Right lobe of liver (tissue), 6 donors: Measurements from ENCODE around the gene DYRK1A. TPM values are rescaled to one million over a fixed set of nuclear protein-coding genes. Genes with fewer than 3 reads are reported as not detected.

Experiments
- ATAC-seq, 4 donors: fragments of 200-7000 bp; cut with Tn5 transposase; one replicate each; pipeline ENCODE4 v1.9.1; 2020; ENCODE audit warnings: mild to moderate bottlenecking in 4 of 4, moderate library complexity in 4 of 4
- DNase-seq, 3 donors: peaks; one replicate each; pipeline ENCODE4 v3.0.0-alpha.2; 2020
- H3K27ac ChIP-seq, 3 donors: fragments of 200-600 bp; one replicate each; pipeline ENCODE4 v1.8.0; 2022
- H3K27me3 ChIP-seq, 2 donors: fragments of 200-600 bp; one replicate each; pipeline ENCODE4 v1.8.0; 2022
- H3K36me3 ChIP-seq, 4 donors: fragments of 200-600 bp; sonication (generic) in 1 of 4; one replicate each; pipeline versions ENCODE4 v1.5.1 to v1.8.0; 2017 to 2022; ENCODE audit warnings: control low read depth in 1 of 4
- H3K4me1 ChIP-seq, 4 donors: fragments of 200-600 bp; sonication (generic) in 1 of 4; one replicate each; pipeline versions ENCODE4 v1.5.1 to v1.8.0; 2017 to 2022; ENCODE audit warnings: control low read depth in 1 of 4
- H3K4me3 ChIP-seq, 3 donors: fragments of 200-600 bp; one replicate each; pipeline ENCODE4 v1.8.0; 2022
- H3K9me3 ChIP-seq, 4 donors: fragments of 200-600 bp; sonication (generic) in 1 of 4; one replicate each; pipeline versions ENCODE4 v1.5.1 to v1.8.0; 2017 to 2022; ENCODE audit warnings: control low read depth in 1 of 4
- POLR2A ChIP-seq: fragments of 450-650 bp; IDR thresholded peaks from one replicate; pipeline ENCODE4 v1.6.1; 2017; ENCODE audit warnings: antibody characterized with exemption, mild to moderate bottlenecking
- WGBS: methylation state at CpG from one replicate; pipeline ENCODE4 v1.1.6; 2018; ENCODE audit warnings: low coverage, low lambda C conversion rate; ENCODE audit not compliant: insufficient coverage; ENCODE audit errors: missing lambda C conversion rate; 5-methylcytosine and 5-hydroxymethylcytosine counted together
- intact Hi-C, 2 donors: fragments of 100-400 bp; cut with DNase I; formaldehyde crosslinking; loops; one replicate each; pipeline versions ENCODE4 v1.11.2 to v1.14.1; 2022
- total RNA-seq, 6 experiments: library from RNA; depleted of rRNA in 2 of 6; stranded (reverse); fragments of >200 nt in 2 of 6; fragmentation: NEBNext Ultra II Directional in 3 of 6; extraction: Animal tissue kit (Norgen Biotek cat#: 25700) in 3 of 6; gene quantifications; one replicate each; pipeline versions ENCODE4 v1.1.0 to v1.2.4, GENCODE V29; 2016 to 2023
- TF ChIP-seq, protein P1 (sequence below), 4 donors: fragments of 200-600 bp in 3 of 4; fragments of 450-650 bp in 1 of 4; IDR thresholded peaks; one replicate each; pipeline versions ENCODE4 v1.5.1 to v1.8.0; 2016 to 2022; ENCODE audit warnings: antibody characterized with exemption in 4 of 4, mild to moderate bottlenecking in 2 of 4
- donor health status: DM: no; HTN: yes; CAD: no.
- donor health status: DM: no; HTN: no; CAD: no.
- donor health status: DM: no; HTN: no; CAD: no.
- donor health status: DM: no; HTN: yes; CAD: no.
- donor health status: DM: no; HTN: yes; CAD: no.

DYRK1A gene
- total RNA-seq, 6 experiments from 2014 or later: 20.6 to 32.5 (median 25.7) TPM

DNA sequence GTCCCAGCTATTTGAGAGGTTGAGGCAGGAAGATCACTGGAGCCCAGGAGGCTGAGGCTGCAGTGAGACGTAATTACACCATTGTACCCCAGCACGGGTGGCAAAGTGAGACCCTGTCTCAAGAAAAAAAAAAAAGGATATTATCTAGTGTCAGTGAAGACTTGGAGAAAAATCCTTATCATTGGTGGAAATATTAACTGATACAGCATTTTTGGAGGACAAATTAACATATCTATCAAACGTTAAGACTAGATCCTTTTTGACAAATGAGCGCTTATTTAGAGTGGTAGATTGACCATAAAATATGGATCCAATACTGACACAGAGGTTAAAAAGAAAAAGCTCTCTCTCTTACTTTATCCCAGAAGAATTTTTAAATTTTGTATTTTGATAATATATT is 35.2 kb upstream of the DYRK1A start:
- WGBS: 57% methylated on average over 4 of the region's 4 CpGs
- TF ChIP-seq POLR2A: no peak
- TF ChIP-seq, protein P1, sequence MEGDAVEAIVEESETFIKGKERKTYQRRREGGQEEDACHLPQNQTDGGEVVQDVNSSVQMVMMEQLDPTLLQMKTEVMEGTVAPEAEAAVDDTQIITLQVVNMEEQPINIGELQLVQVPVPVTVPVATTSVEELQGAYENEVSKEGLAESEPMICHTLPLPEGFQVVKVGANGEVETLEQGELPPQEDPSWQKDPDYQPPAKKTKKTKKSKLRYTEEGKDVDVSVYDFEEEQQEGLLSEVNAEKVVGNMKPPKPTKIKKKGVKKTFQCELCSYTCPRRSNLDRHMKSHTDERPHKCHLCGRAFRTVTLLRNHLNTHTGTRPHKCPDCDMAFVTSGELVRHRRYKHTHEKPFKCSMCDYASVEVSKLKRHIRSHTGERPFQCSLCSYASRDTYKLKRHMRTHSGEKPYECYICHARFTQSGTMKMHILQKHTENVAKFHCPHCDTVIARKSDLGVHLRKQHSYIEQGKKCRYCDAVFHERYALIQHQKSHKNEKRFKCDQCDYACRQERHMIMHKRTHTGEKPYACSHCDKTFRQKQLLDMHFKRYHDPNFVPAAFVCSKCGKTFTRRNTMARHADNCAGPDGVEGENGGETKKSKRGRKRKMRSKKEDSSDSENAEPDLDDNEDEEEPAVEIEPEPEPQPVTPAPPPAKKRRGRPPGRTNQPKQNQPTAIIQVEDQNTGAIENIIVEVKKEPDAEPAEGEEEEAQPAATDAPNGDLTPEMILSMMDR (IDR thresholded peaks at IDR 0.05): no peak
- DNase-seq (no peak), ATAC-seq (no peak)
- no peaks in the 10 kb centered on the region for H3K9me3 ChIP-seq
- intact Hi-C loops: no loop called here
- H3K4me3 ChIP-seq: no peak overlapping the region
- H3K36me3 ChIP-seq: no peaks in the 10 kb centered on the region
- no peaks in the 10 kb centered on the region for H3K4me1 ChIP-seq
- H3K27ac ChIP-seq: no peak overlapping the region
- no peaks in the 10 kb centered on the region for H3K27me3 ChIP-seq

DNA sequence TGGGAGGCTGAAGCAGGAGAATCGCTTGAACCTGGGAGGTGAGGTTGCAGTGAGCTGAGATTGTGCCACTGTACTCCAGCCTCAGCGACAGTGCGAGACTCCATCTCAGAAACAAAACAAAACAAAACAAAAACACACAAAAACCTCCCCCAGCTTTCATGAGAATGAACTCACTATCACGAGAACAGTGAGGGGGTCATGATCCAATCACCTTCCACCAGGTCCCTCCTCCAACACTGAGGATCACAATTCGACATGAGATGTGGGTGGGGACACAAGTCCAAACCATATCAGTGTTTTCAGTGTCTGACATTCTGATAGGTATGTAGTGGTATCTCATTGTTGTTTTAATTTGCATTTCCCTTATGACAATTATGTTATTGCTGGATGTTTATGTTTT is 31.5 kb upstream of the DYRK1A start:
- Histone ChIP-seq H3K36me3 (no peaks in the 10 kb centered on the region), H3K4me1 (no peaks in the 10 kb centered on the region), H3K9me3 (no peaks in the 10 kb centered on the region), H3K27me3 (no peaks in the 10 kb centered on the region), H3K4me3 (no peak overlapping the region), H3K27ac (no peak overlapping the region)
- no peak for DNase-seq
- TF ChIP-seq, protein P1 (IDR thresholded peaks at IDR 0.05): no peak
- no peak for TF ChIP-seq POLR2A
- 41% methylated on average over 2 of the region's 5 CpGs for WGBS
- ATAC-seq: no peak
- intact Hi-C loops: no loop called here

DNA sequence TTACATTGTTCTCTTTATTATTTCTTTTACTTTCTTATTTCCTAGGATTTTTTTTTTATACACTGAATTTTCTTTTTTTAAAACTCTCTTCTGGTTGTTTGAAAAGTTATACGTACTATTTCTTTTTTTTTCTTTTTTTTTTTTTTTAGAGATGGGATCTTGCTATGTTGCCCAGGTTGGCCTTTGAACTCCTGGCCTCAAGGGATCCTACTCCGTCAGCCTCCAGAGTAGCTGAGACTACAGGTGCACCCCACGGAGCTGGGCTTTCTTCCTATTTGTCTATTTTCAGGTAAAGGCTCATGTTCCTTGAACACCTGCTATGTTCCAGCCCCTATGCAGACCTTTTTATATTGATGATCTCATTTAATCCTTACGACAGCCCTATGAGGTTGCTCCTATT is 29.4 kb upstream of the DYRK1A start:
- no peaks in the 10 kb centered on the region for H3K4me1 ChIP-seq

DNA sequence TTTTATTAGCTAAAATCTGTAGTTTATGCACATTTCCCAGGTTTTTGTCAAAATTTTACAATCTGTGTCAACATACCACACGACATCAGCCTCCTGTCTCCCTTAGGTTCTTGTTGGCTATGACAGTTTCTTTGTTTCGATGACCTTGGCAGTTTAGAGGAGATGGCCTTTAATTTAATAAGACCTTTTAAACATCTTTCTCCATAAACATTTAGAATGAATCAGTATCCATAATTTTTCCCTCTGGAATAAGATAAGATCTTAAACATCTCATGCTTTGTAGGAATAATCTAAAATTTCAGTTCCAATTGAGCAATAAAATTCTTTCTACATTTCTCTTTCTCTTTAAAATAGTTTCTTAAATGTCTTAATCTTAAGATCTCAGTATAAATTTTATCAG is 28.7 kb upstream of the DYRK1A start:
- Histone ChIP-seq H3K27ac (no peak overlapping the region), H3K9me3 (no peaks in the 10 kb centered on the region)
- intact Hi-C loops: no loop called here

More for the DNA sequence above, 29.4 kb upstream of the DYRK1A start:
- WGBS: 81% methylated on average over 3 of the region's 4 CpGs
- Histone ChIP-seq H3K27ac (no peak overlapping the region), H3K27me3 (no peaks in the 10 kb centered on the region), H3K9me3 (no peaks in the 10 kb centered on the region), H3K4me3 (no peak overlapping the region), H3K36me3 (no peaks in the 10 kb centered on the region)
- intact Hi-C loops: no loop called here
- no peak for TF ChIP-seq POLR2A
- TF ChIP-seq, protein P1 (IDR thresholded peaks at IDR 0.05): no peak
- DNase-seq (no peak), ATAC-seq (no peak)

More for the DNA sequence above, 28.7 kb upstream of the DYRK1A start:
- H3K4me3 ChIP-seq: no peak overlapping the region
- no peaks in the 10 kb centered on the region for H3K4me1 ChIP-seq
- no peaks in the 10 kb centered on the region for H3K27me3 ChIP-seq
- TF ChIP-seq, protein P1 (IDR thresholded peaks at IDR 0.05): no peak
- no peak for TF ChIP-seq POLR2A
- no peak for DNase-seq
- 93% methylated on average over 2 of the region's 2 CpGs for WGBS
- H3K36me3 ChIP-seq: no peaks in the 10 kb centered on the region
- ATAC-seq: no peak
